Measurements from ENCODE around the gene SUCLG1.
A peak's percentile ranks its signal among the peaks of the same experiment; 100 is the strongest.

SUCLG1 gene

GRCh38 chr2:84459018-84459943 is at the start of gene SUCLG1:
Gene SUCLG1 (minus strand): TSS chr2:84459280. CDS start chr2:84459269, 11 bp downstream.
- DNase-seq, result peak; percentile 85

GRCh38 chr2:84498150-84498799 is 39.2 kb upstream of the SUCLG1 start:
- DNase-seq, result no peak

- no peak for DNase-seq
Measured at GRCh38 chr2:84497285-84497684, 38.2 kb upstream of the SUCLG1 start.

GRCh38 chr2:84496386-84496785 is 37.3 kb upstream of the SUCLG1 start:
- DNase-seq, result no peak

GRCh38 chr2:84495539-84496146 is 36.6 kb upstream of the SUCLG1 start:
- DNase-seq, result peak; percentile 71

GRCh38 chr2:84494070-84494469 is 35.0 kb upstream of the SUCLG1 start:
- peak; percentile 74 for DNase-seq

- DNase-seq, result peak; percentile 97
Measured at GRCh38 chr2:84493514-84493913, 34.4 kb upstream of the SUCLG1 start.

- DNase-seq, result no peak
Measured at GRCh38 chr2:84492571-84492970, 33.5 kb upstream of the SUCLG1 start.

GRCh38 chr2:84491741-84492140 is 32.7 kb upstream of the SUCLG1 start:
- no peak for DNase-seq

- DNase-seq, result no peak
Measured at GRCh38 chr2:84491256-84491655, 32.2 kb upstream of the SUCLG1 start.

- peak; percentile 62 for DNase-seq
Measured at GRCh38 chr2:84487298-84487996, 28.4 kb upstream of the SUCLG1 start.

GRCh38 chr2:84486441-84487115 is 27.5 kb upstream of the SUCLG1 start:
- peak; percentile 41 for DNase-seq

GRCh38 chr2:84483320-84483719 is 24.2 kb upstream of the SUCLG1 start:
- DNase-seq, result no peak

- DNase-seq, result no peak
Measured at GRCh38 chr2:84482603-84483002, 23.5 kb upstream of the SUCLG1 start.

GRCh38 chr2:84481702-84482101 is 22.6 kb upstream of the SUCLG1 start:
- peak; percentile 77 for DNase-seq

GRCh38 chr2:84478867-84479266 is 19.8 kb upstream of the SUCLG1 start:
- DNase-seq, result no peak

- DNase-seq, result no peak
Measured at GRCh38 chr2:84477886-84478285, 18.8 kb upstream of the SUCLG1 start.

- no peak for DNase-seq
Measured at GRCh38 chr2:84474176-84474575, 15.1 kb upstream of the SUCLG1 start.

- DNase-seq, result no peak
Measured at GRCh38 chr2:84472856-84473565, 13.9 kb upstream of the SUCLG1 start.

GRCh38 chr2:84472423-84472822 is 13.3 kb upstream of the SUCLG1 start:
- peak; percentile 36 for DNase-seq

GRCh38 chr2:84467389-84467788 is 8.3 kb upstream of the SUCLG1 start:
- DNase-seq, result no peak

GRCh38 chr2:84461310-84461709 is 2.2 kb upstream of the SUCLG1 start:
- DNase-seq, result no peak
